Epidermal melanocyte (primary cell): ENCODE data around the gene C19orf53.

Experiments
- DNase-seq: peaks from one replicate; pipeline ENCODE4 v3.0.0; 2011; ENCODE audit warnings: low spot score; ENCODE audit not compliant: insufficient read length

The C19orf53 gene

GRCh38 chr19:13795595-13796300 lies 21.5 kb downstream of the C19orf53 start:
- DNase-seq = no peak

- DNase-seq = peak; percentile 71
Observed at GRCh38 chr19:13796301-13797057, 22.2 kb downstream of the C19orf53 start.

- no peak for DNase-seq
Observed at GRCh38 chr19:13797058-13797440, 22.8 kb downstream of the C19orf53 start.

GRCh38 chr19:13797870-13798269 lies 23.6 kb downstream of the C19orf53 start:
- DNase-seq = no peak

GRCh38 chr19:13799669-13800068 lies 25.4 kb downstream of the C19orf53 start:
- no peak for DNase-seq

GRCh38 chr19:13803038-13803437 lies 28.8 kb downstream of the C19orf53 start:
- DNase-seq = no peak

GRCh38 chr19:13804830-13805683 lies 30.8 kb downstream of the C19orf53 start:
- DNase-seq = no peak

- no peak for DNase-seq
Observed at GRCh38 chr19:13806728-13807127, 32.5 kb downstream of the C19orf53 start.

- DNase-seq = no peak
Observed at GRCh38 chr19:13807421-13808021, 33.3 kb downstream of the C19orf53 start.

GRCh38 chr19:13808856-13809255 lies 34.6 kb downstream of the C19orf53 start:
- no peak for DNase-seq

- DNase-seq = no peak
Observed at GRCh38 chr19:13812544-13812943, 38.3 kb downstream of the C19orf53 start.

- DNase-seq = no peak
Observed at GRCh38 chr19:13813147-13813546, 38.9 kb downstream of the C19orf53 start.

- no peak for DNase-seq
Observed at GRCh38 chr19:13814550-13814949, 40.3 kb downstream of the C19orf53 start.

- no peak for DNase-seq
Observed at GRCh38 chr19:13817018-13817614, 42.9 kb downstream of the C19orf53 start.

GRCh38 chr19:13817615-13818371 lies 43.5 kb downstream of the C19orf53 start:
- no peak for DNase-seq

GRCh38 chr19:13819238-13819637 lies 45.0 kb downstream of the C19orf53 start:
- no peak for DNase-seq

- DNase-seq = no peak
Observed at GRCh38 chr19:13821292-13821691, 47.0 kb downstream of the C19orf53 start.

- DNase-seq = no peak
Observed at GRCh38 chr19:13823256-13823655, 49.0 kb downstream of the C19orf53 start.

- no peak for DNase-seq
Observed at GRCh38 chr19:13823901-13824300, 49.6 kb downstream of the C19orf53 start.

GRCh38 chr19:13824703-13825102 lies 50.4 kb downstream of the C19orf53 start:
- DNase-seq = no peak
